ENCODE results near the gene FANCI. TPM values are rescaled to one million over a fixed set of nuclear protein-coding genes. Genes with fewer than 3 reads are reported as not detected.

The FANCI gene
- total RNA-seq, 1 experiment from 2014 or later = 163 TPM

- intact Hi-C loops (cut with micrococcal nuclease; ENCODE audit: unreplicated experiment) = no loop called here
- TF ChIP-seq, protein P1, sequence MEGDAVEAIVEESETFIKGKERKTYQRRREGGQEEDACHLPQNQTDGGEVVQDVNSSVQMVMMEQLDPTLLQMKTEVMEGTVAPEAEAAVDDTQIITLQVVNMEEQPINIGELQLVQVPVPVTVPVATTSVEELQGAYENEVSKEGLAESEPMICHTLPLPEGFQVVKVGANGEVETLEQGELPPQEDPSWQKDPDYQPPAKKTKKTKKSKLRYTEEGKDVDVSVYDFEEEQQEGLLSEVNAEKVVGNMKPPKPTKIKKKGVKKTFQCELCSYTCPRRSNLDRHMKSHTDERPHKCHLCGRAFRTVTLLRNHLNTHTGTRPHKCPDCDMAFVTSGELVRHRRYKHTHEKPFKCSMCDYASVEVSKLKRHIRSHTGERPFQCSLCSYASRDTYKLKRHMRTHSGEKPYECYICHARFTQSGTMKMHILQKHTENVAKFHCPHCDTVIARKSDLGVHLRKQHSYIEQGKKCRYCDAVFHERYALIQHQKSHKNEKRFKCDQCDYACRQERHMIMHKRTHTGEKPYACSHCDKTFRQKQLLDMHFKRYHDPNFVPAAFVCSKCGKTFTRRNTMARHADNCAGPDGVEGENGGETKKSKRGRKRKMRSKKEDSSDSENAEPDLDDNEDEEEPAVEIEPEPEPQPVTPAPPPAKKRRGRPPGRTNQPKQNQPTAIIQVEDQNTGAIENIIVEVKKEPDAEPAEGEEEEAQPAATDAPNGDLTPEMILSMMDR (conservative IDR thresholded peaks at IDR 0.05; ENCODE audit: low read depth, low read length) = no peak
- no peak for TF ChIP-seq EZH2 (IDR thresholded peaks at IDR 0.05; ENCODE audit: borderline replicate concordance, low read depth, low read length, poor library complexity, severe bottlenecking)
- no TSS peak for BruUV-seq (replicated peaks)
These were observed 71.7 kb downstream of the FANCI start for GRCh38 chr15:89315375-89315929.

DNA sequence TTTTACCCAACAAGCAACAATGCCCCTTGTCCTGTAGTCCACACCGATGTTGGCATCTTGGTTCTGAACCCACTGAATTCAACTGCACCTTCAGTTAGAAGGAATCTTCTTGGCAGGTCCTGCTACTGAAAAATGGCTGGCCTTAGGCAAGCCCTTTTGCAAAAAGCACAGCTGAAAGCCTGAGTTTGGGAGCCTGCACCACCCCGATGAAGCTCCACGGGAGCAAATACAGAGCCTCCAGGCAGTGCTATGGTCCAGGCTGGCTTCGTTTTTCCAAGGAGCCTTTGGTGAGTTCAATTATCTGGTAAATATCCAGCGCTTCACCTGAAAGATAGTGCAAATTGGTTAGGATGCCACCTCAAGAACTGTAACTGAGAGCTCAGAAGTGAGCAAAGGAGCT, 72.7 kb downstream of the FANCI start:
- Histone ChIP-seq H3K27me3 (replicated peaks; ENCODE audit: insufficient read depth, low read depth, low read length, poor library complexity) (no peaks in the 10 kb centered on the region), H3K27ac (ENCODE audit: low read depth, low read length, poor library complexity, severe bottlenecking) (no peak overlapping the region), H3K4me1 (ENCODE audit: insufficient read depth, low read length, poor library complexity, severe bottlenecking) (no peaks in the 10 kb centered on the region), H3K9me3 (ENCODE audit: low read depth, low read length, poor library complexity, severe bottlenecking) (no peaks in the 10 kb centered on the region), H3K4me3 (ENCODE audit: low read depth, low read length, poor library complexity, severe bottlenecking) (no peak overlapping the region), H3K36me3 (ENCODE audit: insufficient read depth, low read length, poor library complexity, severe bottlenecking) (peaks cover 96% of the 10 kb centered on the region)
- intact Hi-C loops (cut with micrococcal nuclease; ENCODE audit: unreplicated experiment) = no loop called here
- DNase-seq (ENCODE audit: low spot score) = no peak
- ChIA-PET CTCF (no interaction called here), POLR2A (ENCODE audit: low non-redundant PET) (no interaction called here)
- TSS peak; percentile 35 for BruUV-seq (replicated peaks)
- TF ChIP-seq EZH2 (IDR thresholded peaks at IDR 0.05; ENCODE audit: borderline replicate concordance, low read depth, low read length, poor library complexity, severe bottlenecking) = no peak
- TF ChIP-seq, protein P1 (conservative IDR thresholded peaks at IDR 0.05; ENCODE audit: low read depth, low read length) = no peak

More at GRCh38 chr15:89315375-89315929, 71.7 kb downstream of the FANCI start:
- Histone ChIP-seq H3K27me3 (replicated peaks; ENCODE audit: insufficient read depth, low read depth, low read length, poor library complexity) (no peaks in the 10 kb centered on the region), H3K9me3 (ENCODE audit: low read depth, low read length, poor library complexity, severe bottlenecking) (no peaks in the 10 kb centered on the region), H3K27ac (ENCODE audit: low read depth, low read length, poor library complexity, severe bottlenecking) (no peak overlapping the region), H3K4me3 (ENCODE audit: low read depth, low read length, poor library complexity, severe bottlenecking) (no peak overlapping the region), H3K4me1 (ENCODE audit: insufficient read depth, low read length, poor library complexity, severe bottlenecking) (no peaks in the 10 kb centered on the region), H3K36me3 (ENCODE audit: insufficient read depth, low read length, poor library complexity, severe bottlenecking) (peaks cover 89% of the 10 kb centered on the region)
- ChIA-PET POLR2A (ENCODE audit: low non-redundant PET) (no interaction called here), CTCF (no interaction called here)
- no peak for DNase-seq (ENCODE audit: low spot score)

DNA sequence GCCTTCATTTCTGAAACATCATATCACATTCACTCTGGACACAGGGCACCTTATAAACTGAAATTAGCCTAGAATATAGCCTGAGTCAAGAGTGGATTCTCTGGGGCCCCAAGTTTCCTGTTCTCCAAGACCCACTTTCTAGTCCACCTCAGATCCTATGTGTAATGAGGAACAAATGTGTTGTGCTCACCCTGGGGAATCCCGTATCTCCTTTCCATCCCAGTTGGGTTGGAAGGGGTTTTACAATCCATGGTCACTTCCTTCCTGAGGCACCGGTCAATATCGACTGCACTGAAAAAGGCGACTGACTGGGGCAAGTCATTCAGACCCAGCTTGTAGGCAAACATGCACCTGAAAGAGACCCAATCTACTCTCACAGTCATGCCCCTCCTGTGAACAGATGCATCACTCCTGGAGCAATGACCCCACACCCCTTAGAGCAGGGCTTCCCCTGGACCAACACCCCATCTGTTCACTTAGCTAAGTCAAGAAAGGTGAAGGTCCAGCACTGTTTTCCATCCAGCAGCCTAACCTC, 73.5 kb downstream of the FANCI start:
- intact Hi-C loops (cut with micrococcal nuclease; ENCODE audit: unreplicated experiment) = no loop called here
- Histone ChIP-seq H3K4me3 (ENCODE audit: low read depth, low read length, poor library complexity, severe bottlenecking) (no peak overlapping the region), H3K4me1 (ENCODE audit: insufficient read depth, low read length, poor library complexity, severe bottlenecking) (no peaks in the 10 kb centered on the region), H3K27ac (ENCODE audit: low read depth, low read length, poor library complexity, severe bottlenecking) (no peak overlapping the region), H3K9me3 (ENCODE audit: low read depth, low read length, poor library complexity, severe bottlenecking) (no peaks in the 10 kb centered on the region), H3K36me3 (ENCODE audit: insufficient read depth, low read length, poor library complexity, severe bottlenecking) (peaks cover 96% of the 10 kb centered on the region), H3K27me3 (replicated peaks; ENCODE audit: insufficient read depth, low read depth, low read length, poor library complexity) (no peaks in the 10 kb centered on the region)
- no TSS peak for BruUV-seq (replicated peaks)
- DNase-seq (ENCODE audit: low spot score) = no peak
- POLR2A ChIA-PET (ENCODE audit: low non-redundant PET) = interaction anchor here (0.5 kb wide), 1 partner anchor 31 kb away, joined by 3 read pairs; no protein-coding TSS in a partner anchor
- CTCF ChIA-PET = interaction anchor here (0.5 kb wide), 1 partner anchor 15 kb away, joined by 5 read pairs; no protein-coding TSS in a partner anchor
- no peak for TF ChIP-seq EZH2 (IDR thresholded peaks at IDR 0.05; ENCODE audit: borderline replicate concordance, low read depth, low read length, poor library complexity, severe bottlenecking)
- TF ChIP-seq, protein P1 (conservative IDR thresholded peaks at IDR 0.05; ENCODE audit: low read depth, low read length) = no peak
